Midbrain (tissue), 1 donor: Measurements from ENCODE around the gene SHISA3.

Experiments
- DNase-seq: peaks from one replicate; lab custom pipeline; 2025; lab: John Stamatoyannopoulos, UW

The SHISA3 gene

GRCh38 chr4:42391981-42392380 is 5.3 kb upstream of the SHISA3 start:
- no peak for DNase-seq

GRCh38 chr4:42392436-42392835 is 4.9 kb upstream of the SHISA3 start:
- DNase-seq: no peak

GRCh38 chr4:42395595-42395994 is 1.7 kb upstream of the SHISA3 start:
- no peak for DNase-seq

GRCh38 chr4:42396361-42396751 is 932 bp upstream of the SHISA3 start:
- DNase-seq: no peak

DNA sequence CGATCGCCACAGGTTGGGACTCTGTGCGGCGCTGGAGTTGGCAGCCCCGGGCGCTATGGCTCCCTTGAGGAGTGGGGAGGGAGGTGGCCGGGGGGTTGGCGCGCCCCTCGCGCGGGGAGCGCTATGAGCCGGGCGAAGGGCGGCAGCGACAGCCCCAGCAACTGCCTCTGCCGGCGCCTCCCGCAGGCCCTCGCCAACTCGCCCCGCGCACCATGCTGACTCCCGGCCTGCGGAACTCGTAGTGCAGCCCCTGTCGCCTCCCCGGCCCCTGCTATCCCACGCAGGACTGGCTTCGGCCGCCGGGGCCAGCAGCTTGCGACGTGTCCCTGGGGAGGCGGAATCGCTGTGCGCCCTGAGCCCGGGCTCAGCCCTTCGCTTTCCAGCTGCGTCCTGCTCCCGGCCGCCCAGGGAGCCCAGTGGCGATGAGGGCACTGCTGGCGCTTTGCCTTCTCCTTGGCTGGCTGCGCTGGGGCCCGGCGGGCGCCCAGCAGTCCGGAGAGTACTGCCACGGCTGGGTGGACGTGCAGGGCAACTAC is 415 bp downstream of the SHISA3 start:
- no peak for DNase-seq

DNA sequence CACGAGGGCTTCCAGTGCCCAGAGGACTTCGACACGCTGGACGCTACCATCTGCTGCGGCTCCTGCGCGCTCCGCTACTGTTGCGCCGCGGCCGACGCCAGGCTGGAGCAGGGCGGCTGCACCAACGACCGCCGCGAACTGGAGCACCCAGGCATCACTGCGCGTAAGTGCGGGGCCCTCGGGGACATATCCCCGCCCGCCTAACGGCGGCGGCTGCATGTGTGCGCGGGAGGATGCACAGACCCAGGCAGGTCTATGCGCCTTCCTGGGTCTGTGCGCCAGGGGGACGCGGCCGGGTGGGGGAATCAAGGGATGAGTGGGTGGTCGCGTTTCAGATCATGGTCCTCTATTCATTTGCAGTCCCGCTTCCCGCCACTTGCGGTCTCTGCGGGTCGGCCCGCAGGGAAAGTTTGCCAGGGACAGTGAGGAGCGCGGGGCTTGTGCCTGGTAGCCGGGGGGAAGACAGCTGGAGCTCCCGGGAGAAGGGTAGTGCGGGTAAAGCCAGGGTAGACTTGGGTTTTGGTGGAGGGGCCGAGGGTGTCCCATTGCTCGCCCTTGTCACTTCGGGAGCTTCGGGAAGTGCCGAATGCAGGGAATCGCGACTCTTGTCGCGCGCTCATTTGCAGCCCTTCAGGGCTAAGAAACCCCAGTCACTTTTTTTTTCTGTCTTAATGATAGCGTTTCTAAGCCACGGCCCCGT is 1.0 kb downstream of the SHISA3 start:
- DNase-seq: no peak

DNA sequence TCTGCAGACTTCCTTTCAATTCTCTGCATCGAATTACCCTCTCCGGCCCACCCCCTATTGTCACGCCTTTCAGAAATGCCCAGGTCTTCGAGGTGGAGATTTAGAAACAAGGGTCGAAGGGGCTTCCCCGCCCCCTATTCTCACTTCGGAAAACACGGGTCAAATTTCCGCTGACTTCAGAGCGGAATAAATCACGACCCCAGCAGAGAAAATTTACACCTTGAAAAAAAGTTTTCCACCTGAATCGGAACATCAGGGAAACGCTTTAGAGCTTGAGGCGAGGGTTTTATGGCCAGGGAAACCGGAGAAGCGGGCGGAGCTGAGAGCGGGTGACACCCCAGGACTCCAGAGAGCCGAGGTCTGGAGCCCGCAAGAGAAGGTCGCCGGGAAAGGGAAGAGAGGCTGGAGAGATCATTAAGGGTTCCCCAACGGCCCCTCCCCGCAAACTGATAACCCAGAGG is 1.6 kb downstream of the SHISA3 start:
- no peak for DNase-seq

DNA sequence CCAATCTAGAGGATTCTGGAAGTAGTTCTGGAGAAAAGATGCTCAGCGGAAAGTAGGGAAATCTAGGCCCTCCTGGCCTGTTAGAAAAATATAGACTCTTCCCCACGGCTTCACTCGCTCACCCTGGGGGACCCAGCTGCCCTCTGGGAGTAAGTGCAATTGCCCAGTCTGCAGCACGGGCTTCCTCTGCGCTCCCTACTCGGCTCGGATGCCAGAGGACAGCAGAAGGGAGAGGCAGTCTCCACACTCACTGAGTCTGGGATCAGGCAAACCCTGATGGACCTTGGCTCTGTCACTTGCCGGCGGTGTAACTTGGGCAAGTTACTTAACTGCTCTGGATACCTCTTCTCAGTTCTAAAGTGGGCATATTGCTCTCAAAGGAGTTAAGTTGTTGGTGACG is 2.1 kb downstream of the SHISA3 start:
- DNase-seq: no peak

GRCh38 chr4:42401171-42401570 is 3.9 kb downstream of the SHISA3 start:
- no peak for DNase-seq

- DNase-seq: no peak
These were observed 6.7 kb downstream of the SHISA3 start for GRCh38 chr4:42404001-42404400.

DNA sequence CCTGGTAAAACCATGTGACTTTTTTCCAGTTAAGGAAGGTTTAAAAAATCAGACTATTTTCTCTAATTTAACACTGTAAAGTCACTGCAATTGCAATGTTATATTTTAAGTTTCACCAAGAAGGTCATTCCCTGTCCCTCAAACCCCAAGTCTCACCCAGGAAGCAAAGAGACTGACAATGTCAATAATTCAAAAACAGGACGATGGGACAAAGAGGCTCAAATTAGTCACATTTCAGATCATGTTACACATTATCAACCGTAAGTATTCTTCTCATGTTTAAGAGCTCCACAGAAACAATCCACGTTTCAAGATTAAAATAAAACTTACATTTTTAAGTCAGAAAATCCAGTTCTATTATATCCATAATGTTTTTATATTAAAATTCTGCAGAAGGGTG is 13.2 kb downstream of the SHISA3 start:
- no peak for DNase-seq

DNA sequence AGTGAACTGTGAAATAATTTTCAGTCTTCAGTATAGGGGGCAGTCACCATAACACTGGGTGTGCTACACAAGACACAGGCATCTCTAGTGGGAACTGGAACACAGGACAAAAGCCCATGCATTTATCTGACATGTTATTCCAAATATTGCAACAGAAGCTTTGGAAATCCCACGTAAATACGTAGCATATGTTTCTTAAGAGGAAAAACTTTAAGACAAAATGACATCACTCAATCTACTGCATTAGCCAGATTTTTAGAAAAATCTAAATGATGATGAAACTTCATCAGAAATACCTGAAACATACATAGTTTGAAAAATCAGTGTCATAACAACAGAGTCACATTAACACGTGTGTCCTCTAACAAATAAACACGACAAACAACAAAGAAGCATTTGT is 14.5 kb downstream of the SHISA3 start:
- no peak for DNase-seq

DNA sequence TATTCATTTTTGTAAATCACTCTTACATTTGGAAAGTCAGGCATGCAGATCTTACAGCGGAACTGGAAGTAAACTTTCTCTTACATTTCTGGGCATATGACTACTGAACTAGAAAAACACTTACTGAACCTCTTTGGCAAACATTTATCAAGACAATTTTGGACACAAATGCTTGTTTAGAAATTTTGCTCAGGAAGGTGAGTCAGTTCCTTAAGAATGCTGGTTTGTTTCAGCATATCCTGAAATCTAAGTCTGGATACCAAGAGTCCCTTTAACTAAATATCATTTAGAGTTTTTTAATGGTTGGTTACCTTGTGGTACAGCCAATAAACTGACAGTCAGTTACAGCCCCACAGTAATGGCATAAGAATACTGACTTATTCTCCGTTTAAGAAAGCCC is 15.0 kb downstream of the SHISA3 start:
- DNase-seq: no peak

DNA sequence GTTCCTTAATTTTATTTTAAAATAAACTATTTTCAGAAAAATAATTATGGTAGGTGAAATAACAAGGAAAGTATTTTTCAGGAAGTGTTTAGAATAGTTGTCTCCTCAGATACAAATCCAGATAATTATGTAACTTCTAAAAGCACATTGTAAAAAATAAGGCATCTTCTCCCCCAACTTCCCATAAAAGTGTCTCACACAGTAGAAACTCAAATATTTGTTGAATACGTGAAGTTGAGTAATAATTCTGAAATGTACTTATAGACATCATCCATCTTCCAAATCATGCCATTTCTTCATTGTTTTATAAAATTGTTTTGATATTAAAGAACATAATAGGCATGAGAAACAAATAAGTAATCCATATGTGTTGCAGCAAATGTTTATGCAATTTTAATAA is 18.0 kb downstream of the SHISA3 start:
- DNase-seq: no peak

DNA sequence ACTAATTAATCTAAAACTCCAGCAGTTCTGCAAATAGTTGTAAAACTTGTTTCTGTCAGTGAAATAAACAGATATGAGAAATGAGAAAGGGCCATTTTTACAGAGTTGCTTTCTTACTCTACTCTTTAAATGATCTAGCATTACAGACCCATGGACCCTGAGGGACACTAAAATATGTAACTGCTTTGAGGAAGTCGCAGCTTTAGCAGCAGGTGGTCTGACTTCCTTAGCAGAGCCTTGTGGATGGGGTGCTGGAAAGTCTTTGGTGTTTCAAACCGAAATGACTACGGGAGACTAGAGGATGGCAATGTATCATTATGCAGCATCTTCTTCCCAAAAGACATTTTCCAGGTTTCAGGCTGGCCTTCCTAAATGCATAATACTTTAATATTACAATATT is 18.7 kb downstream of the SHISA3 start:
- DNase-seq: no peak

DNA sequence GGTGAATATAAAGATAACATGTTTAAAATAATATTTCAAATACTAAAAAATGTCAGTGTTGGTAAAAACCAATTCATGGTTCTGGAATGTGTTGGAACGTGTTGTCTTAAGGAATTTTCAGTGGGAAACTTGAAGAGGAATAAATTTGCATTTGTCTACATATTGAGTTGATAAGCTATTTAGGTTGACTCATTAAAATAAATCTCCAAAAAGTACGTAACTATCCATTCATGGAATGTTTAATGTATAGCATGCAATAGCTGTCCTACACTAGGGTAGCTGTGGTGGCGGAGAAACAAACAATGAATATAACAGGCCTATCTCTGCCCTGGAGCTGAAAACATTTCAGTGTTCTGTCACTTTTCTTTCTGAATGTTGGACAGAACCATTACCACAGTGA is 20.3 kb downstream of the SHISA3 start:
- DNase-seq: no peak

GRCh38 chr4:42420140-42420539 is 22.9 kb downstream of the SHISA3 start:
- DNase-seq: no peak

GRCh38 chr4:42425146-42426065 is 28.1 kb downstream of the SHISA3 start:
- DNase-seq: peak; percentile 4

GRCh38 chr4:42428036-42428435 is 30.7 kb downstream of the SHISA3 start:
- DNase-seq: no peak

GRCh38 chr4:42436928-42437565 is 39.8 kb downstream of the SHISA3 start:
- DNase-seq: no peak

DNA sequence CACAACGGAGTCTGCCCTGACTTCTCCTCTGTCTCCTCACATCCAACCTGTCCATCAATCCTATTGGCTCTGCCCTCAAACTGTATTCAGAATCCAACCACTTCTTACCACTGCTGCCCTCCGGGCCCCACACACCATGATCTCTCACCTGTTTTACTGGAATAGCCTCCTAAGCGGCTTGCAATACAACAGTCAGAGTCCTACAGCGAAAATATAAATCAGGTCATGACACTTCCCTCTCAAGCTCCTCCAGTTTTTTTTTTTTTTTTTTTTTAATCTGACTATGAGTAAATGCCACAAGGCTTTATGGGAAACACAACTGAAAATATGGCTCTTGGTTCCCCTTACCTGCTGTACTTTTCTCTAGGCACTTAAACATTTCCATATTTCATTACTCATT is 42.8 kb downstream of the SHISA3 start:
- DNase-seq: no peak

DNA sequence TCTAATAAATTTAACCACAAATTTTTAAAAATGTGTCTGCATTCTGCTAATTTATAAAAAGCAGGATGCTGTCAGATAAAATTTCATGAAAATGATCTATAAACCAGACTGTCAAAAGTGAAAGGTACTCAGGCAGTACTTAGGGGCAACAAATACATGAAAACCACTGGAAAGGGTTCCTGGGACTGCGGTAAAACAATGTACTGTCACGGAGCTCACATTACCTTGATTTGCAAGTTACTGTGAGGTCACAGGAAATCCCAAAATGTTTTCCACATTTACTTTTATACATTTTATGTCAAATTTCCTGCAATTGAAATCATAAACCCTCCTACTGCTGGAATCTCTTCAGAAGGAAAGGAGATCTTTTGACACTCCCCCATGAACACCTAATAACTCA is 45.3 kb downstream of the SHISA3 start:
- DNase-seq: no peak

DNA sequence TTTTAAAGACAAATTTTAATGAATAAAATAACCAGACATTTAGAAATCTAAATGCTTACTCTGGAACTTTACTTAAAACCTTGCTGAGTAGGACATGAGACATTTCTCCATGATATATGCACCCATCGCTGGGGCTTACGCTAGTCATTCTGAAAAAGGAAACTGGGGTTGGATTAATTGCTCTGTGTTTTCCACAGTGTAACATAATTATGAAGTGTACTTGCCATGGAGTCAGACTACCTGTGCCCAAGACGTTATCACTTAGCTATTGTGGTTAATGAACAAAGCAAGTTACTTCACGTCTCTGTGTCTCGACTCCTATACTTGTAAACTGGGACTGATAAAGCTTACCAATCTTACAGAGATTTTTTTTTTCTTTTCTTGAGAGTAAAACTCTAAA is 47.8 kb downstream of the SHISA3 start:
- DNase-seq: no peak
